Panc1 (cell line): ENCODE data around the gene SLC25A38. TPM values are rescaled to one million over a fixed set of nuclear protein-coding genes. Genes with fewer than 3 reads are reported as not detected.

Experiments
- ATAC-seq: fragments of 200-7000 bp; cut with Tn5 transposase; 2 replicates; pipeline ENCODE4 v1.9.1; 2020; ENCODE audit warnings: mild to moderate bottlenecking, moderate library complexity
- BruUV-seq: library from RNA; stranded (reverse); fragments of 400-500 nt; replicated peaks from 2 replicates; lab custom pipeline; 2021; lab: Mats Ljungman, UMichigan
- CTCF ChIA-PET: fragments of 300-600 bp; sonication (Branson Sonifier 250); formaldehyde crosslinking; loops from one replicate; lab custom pipeline; 2022; ENCODE audit warnings: antibody characterized with exemption; lab: Charles Lee
- POLR2A ChIA-PET: fragments of 300-600 bp; sonication (Branson Sonifier 250); formaldehyde crosslinking; loops from one replicate; lab custom pipeline; 2022; ENCODE audit warnings: antibody characterized with exemption; lab: Charles Lee
- DNase-seq: peaks from one replicate; pipeline ENCODE4 v3.0.0-alpha.2; 2010; ENCODE audit warnings: low read depth, low spot score
- H3K27ac ChIP-seq: 2 replicates; pipeline ENCODE4 v1.5.1; 2011; ENCODE audit warnings: mild to moderate bottlenecking, low read length, inconsistent platforms
- H3K27me3 ChIP-seq: fragments of 200-500 bp; sonication (Bioruptor generic); 2 replicates; pipeline ENCODE4 v1.6.0; 2014; ENCODE audit warnings: low read length, inconsistent platforms; ENCODE audit not compliant: control insufficient read depth, insufficient read depth
- H3K36me3 ChIP-seq: fragments of 200-500 bp; sonication (Bioruptor generic); 2 replicates; pipeline ENCODE4 v1.5.1; 2014; ENCODE audit warnings: inconsistent platforms, mild to moderate bottlenecking, low read length, moderate library complexity; ENCODE audit not compliant: control insufficient read depth, insufficient read depth
- H3K4me1 ChIP-seq: 2 replicates; pipeline ENCODE4 v1.5.1; 2011; ENCODE audit warnings: inconsistent platforms, mild to moderate bottlenecking, low read length, moderate library complexity; ENCODE audit not compliant: control insufficient read depth, insufficient read depth
- H3K4me3 ChIP-seq, 2 experiments: 2 replicates each; pipeline ENCODE4 v1.5.1; 2011 to 2012; ENCODE audit warnings: low read depth in 2 of 2, low read length in 2 of 2, mild to moderate bottlenecking in 2 of 2, inconsistent platforms in 1 of 2, moderate library complexity in 1 of 2
- H3K9me3 ChIP-seq: fragments of 200-500 bp; sonication (Bioruptor generic); 2 replicates; pipeline ENCODE4 v1.5.1; 2014; ENCODE audit warnings: low read depth, mild to moderate bottlenecking, inconsistent platforms, low read length, moderate library complexity; ENCODE audit not compliant: control insufficient read depth, insufficient read depth
- POLR2AphosphoS5 ChIP-seq: IDR thresholded peaks from 2 replicates; pipeline ENCODE4 v1.6.1; 2012; ENCODE audit warnings: mild to moderate bottlenecking, low read depth, low read length, moderate library complexity
- SIN3A ChIP-seq: IDR thresholded peaks from 2 replicates; pipeline ENCODE4 v1.6.1; 2012; ENCODE audit warnings: low read depth, mild to moderate bottlenecking, low read length, moderate library complexity, borderline replicate concordance; ENCODE audit not compliant: insufficient read depth
- TCF7L2 ChIP-seq: IDR thresholded peaks from 2 replicates; pipeline ENCODE4 v1.6.1; 2011; ENCODE audit warnings: mild to moderate bottlenecking, low read depth, low read length, inconsistent platforms
- in situ Hi-C: cut with HindIII; loops from 2 replicates; pipeline ENCODE4 v1.10.0; 2016; ENCODE audit warnings: low sequenced_read_pairs, low pct_unique_long_range_greater_than_20kb
- intact Hi-C: fragments of 100-400 bp; cut with micrococcal nuclease; formaldehyde crosslinking; loops from one replicate; pipeline ENCODE4 v1.10.0; 2022; ENCODE audit not compliant: unreplicated experiment
- total RNA-seq: library from RNA; stranded (reverse); gene quantifications from one replicate; pipeline ENCODE4 v1.2.1, GENCODE V29; 2021; ENCODE audit not compliant: unreplicated experiment
- TF ChIP-seq, protein P1 (sequence below): fragments of 450-650 bp; IDR thresholded peaks from 2 replicates; pipeline ENCODE4 v1.5.1; 2017; ENCODE audit warnings: mild to moderate bottlenecking
- TF ChIP-seq, protein P2 (sequence below), 2 experiments: IDR thresholded peaks; 2 replicates each; pipeline ENCODE4 v1.6.1; 2011 to 2012; ENCODE audit warnings: low read depth in 2 of 2, control low read depth in 1 of 2, low read length in 1 of 2, mild to moderate bottlenecking in 1 of 2, moderate library complexity in 1 of 2; ENCODE audit not compliant: insufficient read depth in 1 of 2

SLC25A38 gene
- total RNA-seq, 1 experiment from 2014 or later = 21.5 TPM

DNA sequence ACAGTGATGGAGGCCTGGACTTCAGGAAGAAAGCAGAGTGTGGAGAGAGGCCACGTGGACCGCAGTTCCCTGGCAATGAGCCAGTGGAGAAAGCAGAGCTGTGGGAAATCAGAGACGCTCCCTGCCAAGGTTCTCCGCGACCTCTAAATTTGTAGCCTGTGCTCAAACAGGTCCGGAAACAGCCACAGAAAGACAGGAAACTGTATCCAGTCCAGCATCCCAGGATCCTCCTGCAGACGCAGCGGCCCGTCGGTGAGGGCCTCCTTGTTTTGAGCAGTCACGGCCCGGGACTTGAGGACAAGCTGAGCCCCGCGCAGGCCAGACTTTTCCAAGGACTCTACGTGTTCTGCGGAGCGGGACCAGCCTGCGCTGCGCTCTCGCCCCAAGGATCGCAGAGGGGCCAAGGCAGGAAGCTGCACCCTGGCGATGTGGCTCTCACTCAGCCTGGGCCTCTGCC, 45.6 kb downstream of the SLC25A38 start:
- Histone ChIP-seq H3K4me3 (no peak overlapping the region), H3K27me3 (no peaks in the 10 kb centered on the region), H3K4me1 (no peaks in the 10 kb centered on the region), H3K36me3 (no peaks in the 10 kb centered on the region), H3K9me3 (no peaks in the 10 kb centered on the region), H3K27ac (no peak overlapping the region)
- intact Hi-C loops = no loop called here
- BruUV-seq = no TSS peak
- DNase-seq (no peak), ATAC-seq (no peak)
- in situ Hi-C loops = no loop called here
- ChIA-PET POLR2A (no interaction called here), CTCF (no interaction called here)
- no peak for TF ChIP-seq POLR2AphosphoS5
- TF ChIP-seq TCF7L2 = no peak
- TF ChIP-seq, protein P1, sequence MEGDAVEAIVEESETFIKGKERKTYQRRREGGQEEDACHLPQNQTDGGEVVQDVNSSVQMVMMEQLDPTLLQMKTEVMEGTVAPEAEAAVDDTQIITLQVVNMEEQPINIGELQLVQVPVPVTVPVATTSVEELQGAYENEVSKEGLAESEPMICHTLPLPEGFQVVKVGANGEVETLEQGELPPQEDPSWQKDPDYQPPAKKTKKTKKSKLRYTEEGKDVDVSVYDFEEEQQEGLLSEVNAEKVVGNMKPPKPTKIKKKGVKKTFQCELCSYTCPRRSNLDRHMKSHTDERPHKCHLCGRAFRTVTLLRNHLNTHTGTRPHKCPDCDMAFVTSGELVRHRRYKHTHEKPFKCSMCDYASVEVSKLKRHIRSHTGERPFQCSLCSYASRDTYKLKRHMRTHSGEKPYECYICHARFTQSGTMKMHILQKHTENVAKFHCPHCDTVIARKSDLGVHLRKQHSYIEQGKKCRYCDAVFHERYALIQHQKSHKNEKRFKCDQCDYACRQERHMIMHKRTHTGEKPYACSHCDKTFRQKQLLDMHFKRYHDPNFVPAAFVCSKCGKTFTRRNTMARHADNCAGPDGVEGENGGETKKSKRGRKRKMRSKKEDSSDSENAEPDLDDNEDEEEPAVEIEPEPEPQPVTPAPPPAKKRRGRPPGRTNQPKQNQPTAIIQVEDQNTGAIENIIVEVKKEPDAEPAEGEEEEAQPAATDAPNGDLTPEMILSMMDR = no peak
- TF ChIP-seq SIN3A = no peak

DNA sequence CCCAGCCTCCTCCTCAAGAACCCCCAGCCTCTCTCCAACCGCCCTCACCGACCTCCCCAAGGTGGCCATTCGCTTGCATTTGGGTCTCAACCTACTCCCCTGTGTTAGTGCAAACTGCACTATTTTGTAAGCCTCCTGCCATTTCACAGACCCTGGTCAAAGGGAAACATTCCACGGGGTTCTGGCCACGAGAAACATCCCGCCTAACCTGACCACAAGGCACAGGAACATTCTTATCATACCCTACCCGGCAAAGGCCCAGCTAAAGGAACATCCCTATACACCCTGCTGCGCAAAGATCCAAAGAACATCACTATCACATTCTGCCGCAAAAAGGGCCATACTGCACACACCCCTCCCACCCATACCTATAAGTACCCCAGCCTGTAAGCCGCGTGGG, 46.3 kb downstream of the SLC25A38 start:
- DNase-seq = no peak
- no peaks in the 10 kb centered on the region for H3K27me3 ChIP-seq
- CTCF ChIA-PET = no interaction called here
- no peaks in the 10 kb centered on the region for H3K9me3 ChIP-seq
- intact Hi-C loops = no loop called here
- in situ Hi-C loops = no loop called here
- BruUV-seq = no TSS peak
- H3K27ac ChIP-seq = no peak overlapping the region
- no peak for ATAC-seq
- no peak overlapping the region for H3K4me3 ChIP-seq
- POLR2A ChIA-PET = no interaction called here
- no peak for TF ChIP-seq SIN3A
- no peak for TF ChIP-seq POLR2AphosphoS5
- no peaks in the 10 kb centered on the region for H3K36me3 ChIP-seq
- H3K4me1 ChIP-seq = no peaks in the 10 kb centered on the region

DNA sequence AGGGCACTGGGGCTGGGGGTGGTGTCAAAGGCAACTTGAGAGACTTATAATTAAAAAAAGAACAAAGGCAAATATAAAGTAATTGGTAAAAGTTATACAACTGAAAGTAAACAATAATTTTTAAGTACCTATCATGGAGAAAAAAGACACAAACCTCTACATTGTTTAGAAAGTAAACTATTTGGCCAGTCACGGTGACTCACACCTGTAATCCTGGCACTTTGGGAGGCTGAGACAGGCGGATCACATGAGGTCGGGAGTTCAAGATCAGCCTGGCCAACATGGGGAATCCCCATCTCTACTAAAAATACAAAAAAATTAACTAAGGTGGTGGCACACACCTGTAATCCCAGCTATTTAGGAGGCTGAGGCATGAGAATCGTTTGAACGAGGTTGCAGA, 49.2 kb downstream of the SLC25A38 start:
- H3K9me3 ChIP-seq = no peaks in the 10 kb centered on the region
- DNase-seq (no peak), ATAC-seq (no peak)
- TF ChIP-seq POLR2AphosphoS5 = no peak
- no peak overlapping the region for H3K4me3 ChIP-seq
- ChIA-PET CTCF (interaction anchor here (0.6 kb wide), 1 partner anchor 95 kb away, joined by 7 read pairs; no protein-coding TSS in a partner anchor), POLR2A (no interaction called here)
- H3K4me1 ChIP-seq = no peaks in the 10 kb centered on the region
- no peaks in the 10 kb centered on the region for H3K36me3 ChIP-seq
- in situ Hi-C loops (no loop called here), intact Hi-C loops (no loop called here)
- H3K27me3 ChIP-seq = no peaks in the 10 kb centered on the region
- no peak overlapping the region for H3K27ac ChIP-seq
- no TSS peak for BruUV-seq

DNA sequence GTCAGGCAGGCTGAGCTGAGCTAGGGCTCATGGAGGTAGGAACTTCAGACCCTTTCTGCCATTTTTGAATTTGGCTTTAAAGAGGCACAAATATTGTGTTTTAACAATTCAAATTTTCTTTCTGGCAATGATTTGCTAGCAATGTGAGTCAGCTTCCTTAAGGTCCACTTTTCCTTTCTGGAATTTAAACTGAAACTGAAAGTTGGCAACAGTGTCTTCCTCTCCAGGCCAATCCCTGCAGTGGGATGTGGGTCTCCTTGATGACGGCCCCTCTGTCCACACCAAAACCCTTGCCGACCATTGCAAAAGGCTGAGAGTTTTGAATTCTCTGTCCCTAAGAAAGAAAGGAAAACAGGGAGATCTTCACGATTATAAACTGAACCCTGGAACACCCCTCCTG, 50.5 kb downstream of the SLC25A38 start:
- no peak for TF ChIP-seq TCF7L2
- TF ChIP-seq, protein P2, sequence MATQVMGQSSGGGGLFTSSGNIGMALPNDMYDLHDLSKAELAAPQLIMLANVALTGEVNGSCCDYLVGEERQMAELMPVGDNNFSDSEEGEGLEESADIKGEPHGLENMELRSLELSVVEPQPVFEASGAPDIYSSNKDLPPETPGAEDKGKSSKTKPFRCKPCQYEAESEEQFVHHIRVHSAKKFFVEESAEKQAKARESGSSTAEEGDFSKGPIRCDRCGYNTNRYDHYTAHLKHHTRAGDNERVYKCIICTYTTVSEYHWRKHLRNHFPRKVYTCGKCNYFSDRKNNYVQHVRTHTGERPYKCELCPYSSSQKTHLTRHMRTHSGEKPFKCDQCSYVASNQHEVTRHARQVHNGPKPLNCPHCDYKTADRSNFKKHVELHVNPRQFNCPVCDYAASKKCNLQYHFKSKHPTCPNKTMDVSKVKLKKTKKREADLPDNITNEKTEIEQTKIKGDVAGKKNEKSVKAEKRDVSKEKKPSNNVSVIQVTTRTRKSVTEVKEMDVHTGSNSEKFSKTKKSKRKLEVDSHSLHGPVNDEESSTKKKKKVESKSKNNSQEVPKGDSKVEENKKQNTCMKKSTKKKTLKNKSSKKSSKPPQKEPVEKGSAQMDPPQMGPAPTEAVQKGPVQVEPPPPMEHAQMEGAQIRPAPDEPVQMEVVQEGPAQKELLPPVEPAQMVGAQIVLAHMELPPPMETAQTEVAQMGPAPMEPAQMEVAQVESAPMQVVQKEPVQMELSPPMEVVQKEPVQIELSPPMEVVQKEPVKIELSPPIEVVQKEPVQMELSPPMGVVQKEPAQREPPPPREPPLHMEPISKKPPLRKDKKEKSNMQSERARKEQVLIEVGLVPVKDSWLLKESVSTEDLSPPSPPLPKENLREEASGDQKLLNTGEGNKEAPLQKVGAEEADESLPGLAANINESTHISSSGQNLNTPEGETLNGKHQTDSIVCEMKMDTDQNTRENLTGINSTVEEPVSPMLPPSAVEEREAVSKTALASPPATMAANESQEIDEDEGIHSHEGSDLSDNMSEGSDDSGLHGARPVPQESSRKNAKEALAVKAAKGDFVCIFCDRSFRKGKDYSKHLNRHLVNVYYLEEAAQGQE (IDR thresholded peaks at IDR 0.05; ENCODE audit: insufficient read depth in 1 of 2, low read depth in 2 of 2, low read length in 1 of 2) = no peak
- no peak for TF ChIP-seq SIN3A
- TF ChIP-seq, protein P1 = no peak
- no peak for TF ChIP-seq POLR2AphosphoS5
- no peaks in the 10 kb centered on the region for H3K36me3 ChIP-seq
- no peak for DNase-seq
- no TSS peak for BruUV-seq
- ATAC-seq = no peak
- in situ Hi-C loops = no loop called here
- ChIA-PET CTCF (no interaction called here), POLR2A (no interaction called here)
- no peaks in the 10 kb centered on the region for H3K4me1 ChIP-seq
- H3K27ac ChIP-seq = no peak overlapping the region
- H3K27me3 ChIP-seq = no peaks in the 10 kb centered on the region
- intact Hi-C loops = no loop called here
- H3K4me3 ChIP-seq = no peak overlapping the region
- no peaks in the 10 kb centered on the region for H3K9me3 ChIP-seq
